Lung (tissue), 12 donors: ENCODE data around the gene DNAJC4. TPM values are rescaled to one million over a fixed set of nuclear protein-coding genes. Genes with fewer than 3 reads are reported as not detected.

ENCODE experiments used
- ATAC-seq: fragments of 200-7000 bp; cut with Tn5 transposase; one replicate; pipeline ENCODE4 v1.9.1; 2020; ENCODE audit warnings: moderate number of reproducible peaks; ENCODE audit not compliant: insufficient read depth, low FRiP score
- DNase-seq, 3 donors: peaks; one replicate each; pipeline ENCODE4 v3.0.0-alpha.2; 2013 to 2017
- H3K27ac ChIP-seq, 2 donors: one replicate each; pipeline ENCODE4 v1.5.1; 2013; ENCODE audit warnings: mild to moderate bottlenecking in 2 of 2, moderate library complexity in 2 of 2, control low read depth in 1 of 2, inconsistent platforms in 1 of 2, low read depth in 1 of 2, low read length in 1 of 2
- H3K27me3 ChIP-seq, 3 donors: one replicate each; pipeline ENCODE4 v1.5.1; 2013; ENCODE audit warnings: low read length in 2 of 3; ENCODE audit not compliant: control insufficient read depth in 3 of 3, insufficient read depth in 3 of 3
- H3K36me3 ChIP-seq, 4 donors: one replicate each; pipeline ENCODE4 v1.5.1; 2013; ENCODE audit warnings: low read length in 4 of 4, mild to moderate bottlenecking in 1 of 4, moderate library complexity in 1 of 4; ENCODE audit not compliant: control insufficient read depth in 4 of 4, insufficient read depth in 4 of 4
- H3K4me1 ChIP-seq, 5 donors: one replicate each; pipeline ENCODE4 v1.5.1; 2013; ENCODE audit warnings: low read length in 5 of 5, mild to moderate bottlenecking in 2 of 5, moderate library complexity in 1 of 5; ENCODE audit not compliant: control insufficient read depth in 5 of 5, insufficient read depth in 5 of 5
- H3K4me3 ChIP-seq: one replicate; pipeline ENCODE4 v1.5.1; 2013; ENCODE audit warnings: mild to moderate bottlenecking, control low read depth, moderate library complexity
- H3K9ac ChIP-seq, 2 donors: one replicate each; pipeline ENCODE4 v1.5.1; 2013; ENCODE audit warnings: low read length in 2 of 2, control low read depth in 1 of 2; ENCODE audit not compliant: insufficient read depth in 1 of 2
- H3K9me3 ChIP-seq, 4 donors: one replicate each; pipeline ENCODE4 v1.5.1; 2013; ENCODE audit warnings: low read length in 3 of 4, mild to moderate bottlenecking in 1 of 4, moderate library complexity in 1 of 4; ENCODE audit not compliant: control insufficient read depth in 4 of 4, insufficient read depth in 3 of 4
- CTCF ChIP-seq: IDR thresholded peaks from 2 replicates; pipeline ENCODE4 v1.5.1; 2012; ENCODE audit warnings: mild to moderate bottlenecking; ENCODE audit errors: control extremely low read depth, extremely low read depth
- WGBS, 2 donors: extraction: QIAGEN DNeasy Blood & Tissue Kit; methylation state at CpG; one replicate each; pipeline ENCODE4 v1.1.7; 2013; 5-methylcytosine and 5-hydroxymethylcytosine counted together
- polyA plus RNA-seq, 2 donors: library from polyadenylated mRNA; stranded (reverse); fragments of 200-250 nt; gene quantifications; one replicate each; pipeline ENCODE4 v1.2.1, GENCODE V29; 2013
- total RNA-seq, 2 donors: library from RNA; depleted of rRNA in 1 of 2; stranded (reverse); fragments of >200 nt in 1 of 2; gene quantifications; one replicate each; pipeline ENCODE4 v1.2.1, GENCODE V29; 2014 to 2021
- donor health status: control.
- donor health status: control.
- donor health status: Bipolar disorder and iron deficiency.
- donor health status: healthy.
- donor health status: DM: yes; HTN: yes; CAD: no.

Gene DNAJC4
- total and polyA plus RNA-seq, 4 donors, result 22.7 to 58.4 (median 34.4) TPM

- Histone ChIP-seq H3K36me3 (peaks cover 2 to 70% (median 17%) of the 10 kb centered on the region in 4 donors), H3K4me3 (no peak overlapping the region), H3K9ac (no peak overlapping the region), H3K27ac (no peak overlapping the region), H3K27me3 (no peaks in the 10 kb centered on the region), H3K4me1 (peaks cover 0 to 12% (median 5%) of the 10 kb centered on the region in 5 donors), H3K9me3 (no peaks in the 10 kb centered on the region)
- WGBS, 2 donors, result 92 to 96% methylated on average over 8 of the region's 8 CpGs
- DNase-seq (no peak), ATAC-seq (no peak)
- TF ChIP-seq CTCF, result no peak
Measured at GRCh38 chr11:64263947-64264317, 33.6 kb downstream of the DNAJC4 start.

DNA sequence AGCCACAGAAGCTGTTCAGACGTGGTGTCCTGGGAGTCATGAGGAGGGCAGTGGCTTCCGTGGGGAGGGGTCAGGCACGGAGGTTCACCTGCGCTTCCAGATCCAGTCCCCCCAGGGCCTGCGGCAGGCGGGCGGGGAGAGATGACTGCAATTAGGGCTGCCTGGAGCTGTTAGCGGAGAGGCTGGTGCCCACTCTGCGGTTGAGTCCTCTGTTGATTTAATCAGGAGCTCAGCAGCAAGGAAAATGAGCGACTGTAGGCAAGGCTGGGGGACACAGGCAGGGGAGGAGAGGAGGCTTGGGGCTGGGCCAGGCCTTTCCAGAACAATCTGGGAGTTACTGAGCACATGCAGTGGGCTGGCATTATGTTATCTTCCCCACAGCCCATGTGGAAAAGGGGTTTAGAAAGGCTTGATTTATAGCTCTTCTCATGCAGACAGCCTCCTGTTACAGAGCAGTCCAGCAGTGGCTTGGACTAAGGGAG lies 34.1 kb downstream of the DNAJC4 start:
- ATAC-seq (no peak), DNase-seq (no peak)
- Histone ChIP-seq H3K4me3 (no peak overlapping the region), H3K27ac (no peak overlapping the region), H3K27me3 (no peaks in the 10 kb centered on the region), H3K9ac (no peak overlapping the region), H3K4me1 (peaks cover 0 to 16% (median 6%) of the 10 kb centered on the region in 5 donors), H3K36me3 (peaks cover 2 to 65% (median 14%) of the 10 kb centered on the region in 4 donors), H3K9me3 (no peaks in the 10 kb centered on the region)
- TF ChIP-seq CTCF, result no peak
- WGBS, 2 donors, result 95 to 97% methylated on average over 10 of the region's 10 CpGs

DNA sequence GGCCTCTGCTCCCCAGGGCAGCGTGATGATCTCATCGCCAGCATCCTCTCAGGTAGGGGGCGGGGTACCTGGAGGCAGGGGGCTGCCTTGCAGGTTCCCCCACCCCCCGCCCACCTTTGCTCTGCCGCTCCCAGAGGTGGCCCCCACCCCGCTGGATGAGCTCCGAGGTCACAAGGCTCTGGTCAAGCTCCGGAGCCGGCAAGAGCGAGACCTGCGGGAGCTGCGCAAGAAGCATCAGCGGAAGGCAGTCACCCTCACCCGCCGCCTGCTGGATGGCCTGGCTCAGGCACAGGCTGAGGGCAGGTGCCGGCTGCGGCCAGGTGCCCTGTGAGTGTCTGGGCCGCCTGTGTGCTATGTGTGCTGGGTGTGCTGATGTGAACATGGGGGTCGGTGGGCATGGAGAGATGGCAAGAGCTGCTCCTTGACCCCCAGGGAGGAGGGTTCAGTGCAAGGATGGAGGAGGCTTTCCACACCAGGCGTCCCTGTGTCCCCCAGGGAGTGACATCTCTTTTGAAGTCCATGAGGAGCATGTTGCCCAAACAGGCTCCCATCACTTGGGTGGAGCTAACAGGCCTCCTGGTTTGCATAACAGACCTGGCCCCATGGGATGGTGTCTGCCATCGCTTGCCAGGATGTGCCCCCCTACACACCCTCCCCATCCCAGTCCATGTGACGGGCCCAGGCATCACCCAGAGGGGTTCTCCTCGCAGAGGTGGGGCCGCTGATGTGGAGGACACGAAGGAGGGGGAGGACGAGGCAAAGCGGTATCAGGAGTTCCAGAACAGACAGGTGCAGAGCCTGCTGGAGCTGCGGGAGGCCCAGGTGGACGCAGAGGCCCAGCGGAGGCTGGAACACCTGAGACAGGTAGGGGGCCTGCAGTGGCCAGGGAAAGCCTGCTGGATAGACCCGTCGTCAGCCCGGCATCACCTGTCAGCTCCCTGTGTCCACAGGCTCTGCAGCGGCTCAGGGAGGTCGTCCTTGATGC lies 35.1 kb downstream of the DNAJC4 start:
- 92% methylated on average over 35 of the region's 35 CpGs for WGBS, 2 donors
- H3K9ac ChIP-seq, result no peak overlapping the region
- no peaks in the 10 kb centered on the region for H3K27me3 ChIP-seq
- no peak overlapping the region for H3K27ac ChIP-seq
- no peak overlapping the region for H3K4me3 ChIP-seq
- peaks cover 2 to 55% (median 11%) of the 10 kb centered on the region in 4 donors for H3K36me3 ChIP-seq
- DNase-seq (no peak), ATAC-seq (no peak)
- H3K4me1 ChIP-seq, result peaks cover 0 to 17% (median 6%) of the 10 kb centered on the region in 5 donors
- no peaks in the 10 kb centered on the region for H3K9me3 ChIP-seq
- no peak for TF ChIP-seq CTCF
